ENCODE measurements around the gene TRPV5. TPM values are rescaled to one million over a fixed set of nuclear protein-coding genes. Genes with fewer than 3 reads are reported as not detected.

Gene TRPV5
- total and polyA plus RNA-seq, 2 donors (not counting 3 experiments of a cell fraction or from before 2014, with no cell fraction given) = not detected

GRCh38 chr7:142874837-142875236, 58.7 kb downstream of the TRPV5 start:
- H2AFZ ChIP-seq (ENCODE audit: low read depth, low read length) = no peak overlapping the region
- no peaks in the 10 kb centered on the region for H3K79me2 ChIP-seq (ENCODE audit: control insufficient read depth, insufficient read depth, low read length)
- no peak for FAIRE-seq
- no peak overlapping the region for H3K4me3 ChIP-seq (replicated peaks in 1 of 3; ENCODE audit: insufficient read depth in 1 of 3, low read depth in 1 of 3, low read length in 3 of 3)
- ChIA-PET CTCF (no interaction called here), POLR2A (no interaction called here)
- dilution Hi-C loops (cut with MboI; ENCODE audit: extremely low pct_ligation_motif_present, low sequenced_read_pairs) (no loop called here), intact Hi-C loops (cut with micrococcal nuclease) (no loop called here)
- H3K9ac ChIP-seq (replicated peaks; ENCODE audit: extremely low read depth, insufficient read depth, low read length) = no peak overlapping the region
- DNase-seq (ENCODE audit: low read depth, low spot score) = no peak
- no peaks in the 10 kb centered on the region for H3K36me3 ChIP-seq (ENCODE audit: control insufficient read depth in 2 of 2, extremely low read depth in 1 of 2, insufficient read depth in 2 of 2, low read length in 2 of 2)
- no peaks in the 10 kb centered on the region for H3K9me1 ChIP-seq (replicated peaks; ENCODE audit: control insufficient read depth, extremely low read depth, insufficient read depth, low read length)
- H4K20me1 ChIP-seq (replicated peaks; ENCODE audit: control insufficient read depth, extremely low read depth, insufficient read depth, low read length) = no peaks in the 10 kb centered on the region
- no peak overlapping the region for H3K27ac ChIP-seq (ENCODE audit: insufficient read depth, low read depth, low read length)
- peaks cover 0 to 2% of the 10 kb centered on the region in 2 experiments for H3K27me3 ChIP-seq (ENCODE audit: control insufficient read depth in 2 of 2, insufficient read depth in 2 of 2, low read length in 2 of 2)
- no TSS peak for BruUV-seq (replicated peaks)
- no peak overlapping the region for H3K4me2 ChIP-seq (ENCODE audit: insufficient read depth, low read length)
- TF ChIP-seq POLR2AphosphoS5 (IDR thresholded peaks at IDR 0.05; ENCODE audit: insufficient read depth, low read depth, low read length) (no peak), EZH2 (IDR thresholded peaks at IDR 0.05; ENCODE audit: borderline replicate concordance, low read depth, low read length, severe bottlenecking) (no peak)
- H3K4me1 ChIP-seq (ENCODE audit: control insufficient read depth, extremely low read depth, insufficient read depth, low read length) = no peaks in the 10 kb centered on the region
- H3K9me3 ChIP-seq (replicated peaks; ENCODE audit: control insufficient read depth, insufficient read depth, low read length) = no peaks in the 10 kb centered on the region

DNA sequence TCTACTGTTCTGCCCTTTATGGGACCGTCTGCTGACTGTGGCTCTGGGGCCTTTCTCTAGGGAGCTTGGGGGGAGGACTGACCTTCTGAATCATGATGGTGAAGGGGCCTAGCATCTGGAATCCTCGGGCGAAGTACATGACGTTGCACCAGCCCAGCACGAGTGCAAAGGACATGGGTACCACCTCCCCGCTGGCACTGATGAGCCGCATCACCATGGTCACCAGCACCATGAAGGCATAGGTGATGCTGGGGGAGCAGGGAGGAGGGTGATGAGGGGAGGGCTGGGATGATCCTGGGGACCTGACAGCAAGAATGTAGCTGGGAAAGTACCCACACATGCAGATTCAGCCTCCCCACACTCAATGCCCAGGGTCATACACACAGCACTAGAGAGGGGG, 59.1 kb downstream of the TRPV5 start:
- Histone ChIP-seq H3K4me1 (ENCODE audit: control insufficient read depth, extremely low read depth, insufficient read depth, low read length) (no peaks in the 10 kb centered on the region), H2AFZ (ENCODE audit: low read depth, low read length) (no peak overlapping the region), H3K9me1 (replicated peaks; ENCODE audit: control insufficient read depth, extremely low read depth, insufficient read depth, low read length) (no peaks in the 10 kb centered on the region), H3K36me3 (ENCODE audit: control insufficient read depth in 2 of 2, extremely low read depth in 1 of 2, insufficient read depth in 2 of 2, low read length in 2 of 2) (no peaks in the 10 kb centered on the region), H3K27me3 (ENCODE audit: control insufficient read depth in 2 of 2, insufficient read depth in 2 of 2, low read length in 2 of 2) (peaks cover 0 to 2% of the 10 kb centered on the region in 2 experiments), H3K9me3 (replicated peaks; ENCODE audit: control insufficient read depth, insufficient read depth, low read length) (no peaks in the 10 kb centered on the region), H4K20me1 (replicated peaks; ENCODE audit: control insufficient read depth, extremely low read depth, insufficient read depth, low read length) (no peaks in the 10 kb centered on the region), H3K9ac (replicated peaks; ENCODE audit: extremely low read depth, insufficient read depth, low read length) (no peak overlapping the region), H3K4me2 (ENCODE audit: insufficient read depth, low read length) (no peak overlapping the region), H3K79me2 (ENCODE audit: control insufficient read depth, insufficient read depth, low read length) (no peaks in the 10 kb centered on the region), H3K4me3 (replicated peaks in 1 of 3; ENCODE audit: insufficient read depth in 1 of 3, low read depth in 1 of 3, low read length in 3 of 3) (no peak overlapping the region), H3K27ac (ENCODE audit: insufficient read depth, low read depth, low read length) (no peak overlapping the region)
- FAIRE-seq (no peak), DNase-seq (ENCODE audit: low read depth, low spot score) (no peak)
- dilution Hi-C loops (cut with MboI; ENCODE audit: extremely low pct_ligation_motif_present, low sequenced_read_pairs) (no loop called here), intact Hi-C loops (cut with micrococcal nuclease) (no loop called here)
- ChIA-PET CTCF (no interaction called here), POLR2A (no interaction called here)
- no peak for TF ChIP-seq MYC (IDR thresholded peaks at IDR 0.05; ENCODE audit: low read depth, low read length)
- no peak for TF ChIP-seq MAX (IDR thresholded peaks at IDR 0.05; ENCODE audit: insufficient read depth, insufficient read length)
- TF ChIP-seq POLR2AphosphoS5 (IDR thresholded peaks at IDR 0.05; ENCODE audit: insufficient read depth, low read depth, low read length) = no peak
- no peak for TF ChIP-seq JUN (IDR thresholded peaks at IDR 0.05; ENCODE audit: borderline replicate concordance, insufficient read depth, insufficient read length, low read depth)
- no peak for TF ChIP-seq GATA2 (IDR thresholded peaks at IDR 0.05; ENCODE audit: insufficient read depth, insufficient read length, low read depth, low read length)
- no peak for TF ChIP-seq FOS (IDR thresholded peaks at IDR 0.05; ENCODE audit: borderline replicate concordance, insufficient read depth, low read length)
- TF ChIP-seq, protein P1, sequence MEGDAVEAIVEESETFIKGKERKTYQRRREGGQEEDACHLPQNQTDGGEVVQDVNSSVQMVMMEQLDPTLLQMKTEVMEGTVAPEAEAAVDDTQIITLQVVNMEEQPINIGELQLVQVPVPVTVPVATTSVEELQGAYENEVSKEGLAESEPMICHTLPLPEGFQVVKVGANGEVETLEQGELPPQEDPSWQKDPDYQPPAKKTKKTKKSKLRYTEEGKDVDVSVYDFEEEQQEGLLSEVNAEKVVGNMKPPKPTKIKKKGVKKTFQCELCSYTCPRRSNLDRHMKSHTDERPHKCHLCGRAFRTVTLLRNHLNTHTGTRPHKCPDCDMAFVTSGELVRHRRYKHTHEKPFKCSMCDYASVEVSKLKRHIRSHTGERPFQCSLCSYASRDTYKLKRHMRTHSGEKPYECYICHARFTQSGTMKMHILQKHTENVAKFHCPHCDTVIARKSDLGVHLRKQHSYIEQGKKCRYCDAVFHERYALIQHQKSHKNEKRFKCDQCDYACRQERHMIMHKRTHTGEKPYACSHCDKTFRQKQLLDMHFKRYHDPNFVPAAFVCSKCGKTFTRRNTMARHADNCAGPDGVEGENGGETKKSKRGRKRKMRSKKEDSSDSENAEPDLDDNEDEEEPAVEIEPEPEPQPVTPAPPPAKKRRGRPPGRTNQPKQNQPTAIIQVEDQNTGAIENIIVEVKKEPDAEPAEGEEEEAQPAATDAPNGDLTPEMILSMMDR (IDR thresholded peaks at IDR 0.05; ENCODE audit: extremely low read depth in 1 of 2, insufficient read depth in 1 of 2, low read depth in 1 of 2, low read length in 2 of 2) = no peak
- no peak for TF ChIP-seq POLR2A (IDR thresholded peaks at IDR 0.05; ENCODE audit: low read depth, low read length)
- no peak for TF ChIP-seq EZH2 (IDR thresholded peaks at IDR 0.05; ENCODE audit: borderline replicate concordance, low read depth, low read length, severe bottlenecking)
- BruUV-seq (replicated peaks) = no TSS peak
